HCT116 (cell line): ENCODE results near the gene GPR108.

Experiments
- CTCF ChIP-seq, 3 experiments: fragments of 200-600 bp in 1 of 3; sonication (generic) in 1 of 3; IDR thresholded peaks in 2 of 3; conservative IDR thresholded peaks in 1 of 3; 2 replicates each; pipeline ENCODE4 v1.5.1; 2012 to 2017; ENCODE audit warnings: low read depth in 2 of 3, low read length in 2 of 3, antibody characterized with exemption in 1 of 3, borderline replicate concordance in 1 of 3, control low read depth in 1 of 3, mild to moderate bottlenecking in 1 of 3, mixed read lengths in 1 of 3, mixed run types in 1 of 3, moderate library complexity in 1 of 3; ENCODE audit not compliant: insufficient read depth in 1 of 3
- JUND ChIP-seq: IDR thresholded peaks from 2 replicates; pipeline ENCODE4 v1.6.1; 2012
- POLR2A ChIP-seq: IDR thresholded peaks from 2 replicates; pipeline ENCODE4 v1.7.0; 2011; ENCODE audit warnings: borderline replicate concordance; ENCODE audit not compliant: insufficient read depth, insufficient read length; ENCODE audit errors: extremely low read depth
- POLR2AphosphoS5 ChIP-seq: IDR thresholded peaks from 2 replicates; pipeline ENCODE4 v1.6.1; 2011; ENCODE audit warnings: mild to moderate bottlenecking, low read depth, low read length, moderate library complexity
- SIN3A ChIP-seq: IDR thresholded peaks from 2 replicates; pipeline ENCODE4 v1.6.1; 2012; ENCODE audit warnings: low read depth
- SP1 ChIP-seq: IDR thresholded peaks from 2 replicates; pipeline ENCODE4 v1.6.1; 2012; ENCODE audit warnings: low read depth

DNA sequence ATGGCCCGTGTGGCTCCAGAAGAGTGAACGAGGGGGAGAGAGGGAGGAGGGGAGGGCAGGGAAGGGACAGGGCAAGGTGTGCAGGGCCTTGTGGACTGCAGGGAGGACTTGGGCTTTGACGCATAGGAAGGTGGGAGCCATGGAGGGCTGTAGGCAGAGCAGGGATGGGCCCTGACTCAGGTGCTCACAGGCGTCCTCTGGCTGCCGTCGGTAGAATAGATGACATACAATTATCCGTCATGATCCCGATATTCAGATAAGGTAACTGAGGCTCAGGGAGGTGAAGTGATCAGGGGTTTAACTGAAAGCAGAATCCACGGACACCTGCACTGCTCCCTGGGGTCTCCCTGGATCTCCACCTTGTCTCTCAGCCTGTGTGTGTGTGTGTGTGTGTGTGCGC lies 20.3 kb downstream of the GPR108 start:
- peak in 2 of 3 experiments; percentile 58 to 62; a peak in 5 of 6 replicates for TF ChIP-seq CTCF (IDR thresholded peaks at IDR 0.05 in 2 of 3, conservative IDR thresholded peaks at IDR 0.05 in 1 of 3; ENCODE audit: borderline replicate concordance in 1 of 3, insufficient read depth in 1 of 3, low read depth in 2 of 3, low read length in 2 of 3)
- no peak for TF ChIP-seq POLR2A
- TF ChIP-seq SP1: no peak
- TF ChIP-seq POLR2AphosphoS5: no peak
- no peak for TF ChIP-seq JUND
- TF ChIP-seq SIN3A: no peak
